BJ (cell line): Measurements from ENCODE around the gene GRB10. TPM values are rescaled to one million over a fixed set of nuclear protein-coding genes. Genes with fewer than 3 reads are reported as not detected.

ENCODE experiments used
- CTCF ChIA-PET: fragments of 350-600 bp; formaldehyde crosslinking; extraction: SDS; loops from one replicate; lab custom pipeline; 2021; ENCODE audit warnings: antibody characterized with exemption, inconsistent platforms; lab: Yijun Ruan, JAX
- POLR2A ChIA-PET: fragments of 300-600 bp; sonication (Branson Sonifier 250); formaldehyde crosslinking; extraction: SDS; loops from one replicate; lab custom pipeline; 2021; ENCODE audit warnings: antibody characterized with exemption; lab: Charles Lee
- DNase-seq: peaks from one replicate; pipeline ENCODE4 v3.0.0-alpha.2; 2011; ENCODE audit warnings: low read depth
- H3K27me3 ChIP-seq: 2 replicates; pipeline ENCODE4 v1.6.0; 2011; ENCODE audit warnings: low read length; ENCODE audit not compliant: control insufficient read depth, insufficient read depth
- H3K36me3 ChIP-seq: 2 replicates; pipeline ENCODE4 v1.5.1; 2011; ENCODE audit warnings: low read length; ENCODE audit not compliant: control insufficient read depth, insufficient read depth
- H3K4me3 ChIP-seq: 2 replicates; pipeline ENCODE4 v1.5.1; 2011; ENCODE audit warnings: low read depth, mild to moderate bottlenecking, control low read depth, low read length
- CTCF ChIP-seq: IDR thresholded peaks from 2 replicates; pipeline ENCODE4 v1.5.1; 2011; ENCODE audit warnings: low read depth, mild to moderate bottlenecking, control low read depth, inconsistent platforms, low read length, moderate library complexity; ENCODE audit not compliant: insufficient read depth
- polyA plus RNA-seq: library from polyadenylated mRNA; depleted of rRNA; stranded (reverse); fragments of >200 nt; gene quantifications from 2 replicates; pipeline ENCODE4 v1.2.3, GENCODE V29; 2011

The GRB10 gene
- polyA plus RNA-seq, 1 experiment: 8.5 TPM

DNA sequence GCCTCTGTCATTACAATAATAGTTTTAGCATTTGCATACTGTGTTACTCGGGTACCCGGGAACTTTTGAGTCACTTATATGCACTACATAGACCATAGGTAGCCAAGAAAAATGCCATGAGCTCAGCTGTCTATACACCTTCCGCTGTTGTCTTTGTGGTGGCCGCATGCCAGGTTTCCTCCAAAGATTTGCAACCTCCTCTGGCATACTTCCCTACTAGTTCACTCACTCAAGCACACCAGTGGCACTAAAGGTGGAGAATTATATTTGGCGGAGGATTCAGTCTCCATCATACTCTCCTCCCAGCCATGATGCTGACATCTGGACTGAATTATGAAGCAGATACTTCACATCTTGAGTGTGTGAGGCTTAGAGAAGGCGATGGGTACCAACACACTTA is 35.6 kb upstream of the GRB10 start:
- ChIA-PET CTCF (interaction anchor here (1.1 kb wide), 1 partner anchor 249 kb away, joined by 3 read pairs; no protein-coding TSS in a partner anchor), POLR2A (no interaction called here)
- no peaks in the 10 kb centered on the region for H3K27me3 ChIP-seq
- no peak for TF ChIP-seq CTCF
- H3K4me3 ChIP-seq: no peak overlapping the region
- H3K36me3 ChIP-seq: no peaks in the 10 kb centered on the region
- no peak for DNase-seq

GRCh38 chr7:50817561-50817960 is 34.9 kb upstream of the GRB10 start:
- ChIA-PET POLR2A (no interaction called here), CTCF (interaction anchor here (1.1 kb wide), 1 partner anchor 250 kb away, joined by 3 read pairs; no protein-coding TSS in a partner anchor)
- TF ChIP-seq CTCF: no peak
- no peak for DNase-seq
- Histone ChIP-seq H3K36me3 (no peaks in the 10 kb centered on the region), H3K27me3 (no peaks in the 10 kb centered on the region), H3K4me3 (no peak overlapping the region)

DNA sequence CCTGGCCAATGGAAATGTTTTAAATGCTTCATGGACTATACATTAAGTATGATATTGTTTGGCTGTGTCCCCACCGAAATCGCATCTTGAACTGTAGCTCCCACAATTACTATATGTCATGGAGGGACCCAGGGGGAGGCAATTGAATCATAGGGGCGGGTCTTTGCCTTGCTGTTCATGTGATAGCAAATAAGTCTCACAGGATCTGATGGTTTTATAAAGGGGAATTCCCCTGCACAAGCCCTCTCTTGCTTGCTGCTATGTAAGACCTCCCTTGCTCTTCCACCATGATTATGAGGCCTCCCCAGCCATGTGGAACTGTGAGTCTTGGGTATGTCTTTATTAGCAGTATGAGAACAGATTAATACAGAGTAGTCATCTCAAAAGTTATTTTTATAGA is 32.4 kb upstream of the GRB10 start:
- CTCF ChIA-PET: no interaction called here
- POLR2A ChIA-PET: no interaction called here
- no peak for TF ChIP-seq CTCF
- Histone ChIP-seq H3K36me3 (no peaks in the 10 kb centered on the region), H3K27me3 (no peaks in the 10 kb centered on the region), H3K4me3 (no peak overlapping the region)
- DNase-seq: no peak

GRCh38 chr7:50814166-50814565 is 31.5 kb upstream of the GRB10 start:
- H3K27me3 ChIP-seq: no peaks in the 10 kb centered on the region; the same call in 1 of the 2 replicates
- ChIA-PET CTCF (no interaction called here), POLR2A (no interaction called here)
- H3K36me3 ChIP-seq: no peaks in the 10 kb centered on the region
- DNase-seq: no peak
- no peak for TF ChIP-seq CTCF
- H3K4me3 ChIP-seq: no peak overlapping the region

DNA sequence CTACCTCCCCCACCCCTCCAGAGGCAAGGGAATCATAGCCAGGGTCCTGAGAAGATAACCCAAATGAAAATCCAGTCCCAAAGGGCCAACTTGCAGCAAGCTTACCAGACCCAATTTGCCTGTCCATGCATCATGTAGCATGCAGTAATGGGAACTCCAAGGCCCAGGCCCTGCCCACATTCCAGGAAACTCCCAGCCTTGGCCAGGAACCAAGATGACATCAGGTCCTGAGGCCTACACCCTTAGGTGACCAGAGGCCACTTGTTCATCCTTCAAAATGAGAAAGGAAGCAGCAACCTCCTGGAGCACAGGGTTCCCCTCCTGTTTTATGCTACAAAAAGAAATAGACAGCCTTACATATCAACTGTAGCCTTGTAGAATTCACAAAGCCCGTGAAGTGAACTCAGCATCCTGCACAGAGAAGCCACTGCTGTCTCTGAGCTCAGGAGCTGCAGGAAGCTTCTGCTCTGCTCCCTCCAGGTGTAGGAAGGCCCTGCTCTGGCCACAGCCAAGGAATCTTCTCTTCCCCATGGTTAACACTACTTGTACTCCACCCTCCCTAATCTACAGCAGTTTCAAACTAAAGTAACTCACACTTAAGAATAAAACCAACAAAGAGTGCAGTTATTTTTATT is 30.3 kb upstream of the GRB10 start:
- no peaks in the 10 kb centered on the region for H3K36me3 ChIP-seq
- no peaks in the 10 kb centered on the region; the same call in 1 of the 2 replicates for H3K27me3 ChIP-seq
- TF ChIP-seq CTCF: no peak
- ChIA-PET CTCF (interaction anchor here (1.0 kb wide), 1 partner anchor 328 kb away, joined by 5 read pairs; no protein-coding TSS in a partner anchor), POLR2A (no interaction called here)
- H3K4me3 ChIP-seq: no peak overlapping the region
- DNase-seq: peak; percentile 47
